ENCODE results near the gene FAM20A. TPM values are rescaled to one million over a fixed set of nuclear protein-coding genes. Genes with fewer than 3 reads are reported as not detected.
"Not testable (repeated sequence)": the region's sequence is repeated elsewhere in the genome, so short reads cannot be mapped to it uniquely, and the experiment has no call there.

Gene FAM20A
- total RNA-seq, 1 experiment from 2014 or later = 0.11 TPM

DNA sequence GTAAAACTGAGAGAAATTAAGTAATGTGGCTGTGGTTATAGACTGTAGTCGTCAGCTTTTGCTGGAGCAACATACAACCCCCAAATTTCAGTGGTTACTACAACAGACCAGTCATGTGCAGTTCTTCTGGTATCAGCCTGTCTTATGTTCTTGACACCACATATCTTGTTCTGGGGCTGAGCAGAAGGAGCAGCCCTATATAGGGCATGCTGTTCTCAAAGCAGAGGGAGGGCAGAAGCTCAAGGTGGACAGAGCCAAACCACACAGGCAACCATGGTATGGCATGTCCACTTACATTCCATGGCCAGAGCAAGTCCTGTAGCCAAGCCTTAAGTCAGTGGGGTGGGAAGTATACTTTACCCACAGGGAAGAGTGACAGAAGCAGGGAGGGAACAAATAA is 81.3 kb downstream of the FAM20A start:
- Histone ChIP-seq H3K79me2 (ENCODE audit: low read length) (peaks cover 66% of the 10 kb centered on the region), H3K36me3 (ENCODE audit: low read depth, low read length) (peaks cover 75% of the 10 kb centered on the region), H3F3A (ENCODE audit: low read length, unreplicated experiment) (no peaks in the 10 kb centered on the region), H4K20me1 (ENCODE audit: low read length) (peaks cover 17% of the 10 kb centered on the region), H3K4me1 (ENCODE audit: insufficient read depth, low read length) (peaks cover 18% of the 10 kb centered on the region), H3K27me3 (ENCODE audit: low read length) (no peaks in the 10 kb centered on the region), H2AFZ (ENCODE audit: low read length) (no peak overlapping the region), H3K4me3 (ENCODE audit: low read length) (no peak overlapping the region), H3K9ac (ENCODE audit: low read length) (no peak overlapping the region), H3K9me2 (replicated peaks; ENCODE audit: low read length) (no peaks in the 10 kb centered on the region), H3K9me3 (ENCODE audit: low read length) (no peaks in the 10 kb centered on the region), H3K27ac (ENCODE audit: low read length) (no peak overlapping the region), H3K4me2 (ENCODE audit: low read length) (no peak overlapping the region)
- BruUV-seq (replicated peaks) = no TSS peak
- ATAC-seq (no peak), DNase-seq (no peak)
- intact Hi-C loops (cut with micrococcal nuclease) = no loop called here
- ChIA-PET CTCF (no interaction called here), POLR2A (ENCODE audit: unreplicated experiment) (no interaction called here)
- TF ChIP-seq, protein P1, sequence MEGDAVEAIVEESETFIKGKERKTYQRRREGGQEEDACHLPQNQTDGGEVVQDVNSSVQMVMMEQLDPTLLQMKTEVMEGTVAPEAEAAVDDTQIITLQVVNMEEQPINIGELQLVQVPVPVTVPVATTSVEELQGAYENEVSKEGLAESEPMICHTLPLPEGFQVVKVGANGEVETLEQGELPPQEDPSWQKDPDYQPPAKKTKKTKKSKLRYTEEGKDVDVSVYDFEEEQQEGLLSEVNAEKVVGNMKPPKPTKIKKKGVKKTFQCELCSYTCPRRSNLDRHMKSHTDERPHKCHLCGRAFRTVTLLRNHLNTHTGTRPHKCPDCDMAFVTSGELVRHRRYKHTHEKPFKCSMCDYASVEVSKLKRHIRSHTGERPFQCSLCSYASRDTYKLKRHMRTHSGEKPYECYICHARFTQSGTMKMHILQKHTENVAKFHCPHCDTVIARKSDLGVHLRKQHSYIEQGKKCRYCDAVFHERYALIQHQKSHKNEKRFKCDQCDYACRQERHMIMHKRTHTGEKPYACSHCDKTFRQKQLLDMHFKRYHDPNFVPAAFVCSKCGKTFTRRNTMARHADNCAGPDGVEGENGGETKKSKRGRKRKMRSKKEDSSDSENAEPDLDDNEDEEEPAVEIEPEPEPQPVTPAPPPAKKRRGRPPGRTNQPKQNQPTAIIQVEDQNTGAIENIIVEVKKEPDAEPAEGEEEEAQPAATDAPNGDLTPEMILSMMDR (conservative IDR thresholded peaks at IDR 0.05; ENCODE audit: low read depth, low read length) = no peak
- TF ChIP-seq EZH2phosphoT487 (IDR thresholded peaks at IDR 0.05; ENCODE audit: borderline replicate concordance, low read length) (no peak), EZH2 (IDR thresholded peaks at IDR 0.05; ENCODE audit: low read length, unreplicated experiment) (no peak)

DNA sequence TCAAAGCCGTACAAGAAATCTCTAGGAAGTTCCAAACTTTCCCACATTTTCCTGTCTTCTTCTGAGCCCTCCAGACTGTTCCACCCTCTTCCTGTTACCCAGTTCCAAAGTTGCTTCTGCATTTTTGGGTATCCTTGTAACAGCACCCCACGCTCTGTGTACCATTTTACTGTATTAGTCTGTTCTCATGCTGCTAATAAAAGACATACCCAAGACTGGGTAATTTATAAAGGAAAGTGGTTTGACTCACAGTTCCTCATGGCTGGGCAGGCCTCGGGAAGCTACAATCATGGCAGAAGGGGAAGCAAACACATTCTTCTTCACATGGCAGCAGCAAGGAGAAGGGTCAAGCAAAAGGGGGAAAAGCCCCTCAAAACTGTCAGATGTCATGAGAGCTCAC is 82.1 kb downstream of the FAM20A start:
- ATAC-seq; H3K9me3 ChIP-seq (ENCODE audit: low read length); H3K4me2 ChIP-seq (ENCODE audit: low read length); H3K27ac ChIP-seq (ENCODE audit: low read length); H3K27me3 ChIP-seq (ENCODE audit: low read length); BruUV-seq (replicated peaks); POLR2A ChIA-PET (ENCODE audit: unreplicated experiment); intact Hi-C loops (cut with micrococcal nuclease); H3K9ac ChIP-seq (ENCODE audit: low read length); H3F3A ChIP-seq (ENCODE audit: low read length, unreplicated experiment); H3K4me3 ChIP-seq (ENCODE audit: low read length); H3K9me2 ChIP-seq (replicated peaks; ENCODE audit: low read length); DNase-seq; H2AFZ ChIP-seq (ENCODE audit: low read length): not testable (repeated sequence)
- Histone ChIP-seq H4K20me1 (ENCODE audit: low read length) (peaks cover 25% of the 10 kb centered on the region), H3K36me3 (ENCODE audit: low read depth, low read length) (peaks cover 67% of the 10 kb centered on the region), H3K79me2 (ENCODE audit: low read length) (peaks cover 74% of the 10 kb centered on the region), H3K4me1 (ENCODE audit: insufficient read depth, low read length) (peaks cover 27% of the 10 kb centered on the region)
- CTCF ChIA-PET = interaction anchor here (0.6 kb wide), 1 partner anchor 649 kb away, joined by 5 read pairs; no protein-coding TSS in a partner anchor

- no peak overlapping the region for H3K9ac ChIP-seq (ENCODE audit: low read length)
- DNase-seq (no peak), ATAC-seq (no peak)
- H3K9me3 ChIP-seq (ENCODE audit: low read length) = no peaks in the 10 kb centered on the region
- H4K20me1 ChIP-seq (ENCODE audit: low read length) = peaks cover 33% of the 10 kb centered on the region
- no peak overlapping the region for H2AFZ ChIP-seq (ENCODE audit: low read length)
- peaks cover 59% of the 10 kb centered on the region for H3K36me3 ChIP-seq (ENCODE audit: low read depth, low read length)
- ChIA-PET POLR2A (ENCODE audit: unreplicated experiment) (no interaction called here), CTCF (no interaction called here)
- no peak overlapping the region for H3K27ac ChIP-seq (ENCODE audit: low read length)
- no peaks in the 10 kb centered on the region for H3K27me3 ChIP-seq (ENCODE audit: low read length)
- peaks cover 82% of the 10 kb centered on the region for H3K79me2 ChIP-seq (ENCODE audit: low read length)
- H3K4me2 ChIP-seq (ENCODE audit: low read length) = no peak overlapping the region
- H3K9me2 ChIP-seq (replicated peaks; ENCODE audit: low read length) = no peaks in the 10 kb centered on the region
- H3K4me1 ChIP-seq (ENCODE audit: insufficient read depth, low read length) = peaks cover 29% of the 10 kb centered on the region
- intact Hi-C loops (cut with micrococcal nuclease) = no loop called here
- TF ChIP-seq EZH2phosphoT487 (IDR thresholded peaks at IDR 0.05; ENCODE audit: borderline replicate concordance, low read length) (no peak), EZH2 (IDR thresholded peaks at IDR 0.05; ENCODE audit: low read length, unreplicated experiment) (no peak)
- TF ChIP-seq, protein P1 (conservative IDR thresholded peaks at IDR 0.05; ENCODE audit: low read depth, low read length) = no peak
- BruUV-seq (replicated peaks) = no TSS peak
- no peak overlapping the region for H3K4me3 ChIP-seq (ENCODE audit: low read length)
- H3F3A ChIP-seq (ENCODE audit: low read length, unreplicated experiment) = no peaks in the 10 kb centered on the region
These were observed 82.9 kb downstream of the FAM20A start for GRCh38 chr17:68518063-68518815.

- H3K36me3 ChIP-seq (ENCODE audit: low read depth, low read length) = peaks cover 52% of the 10 kb centered on the region
- H3K4me3 ChIP-seq (ENCODE audit: low read length); H3K9me2 ChIP-seq (replicated peaks; ENCODE audit: low read length); H3K27me3 ChIP-seq (ENCODE audit: low read length); DNase-seq; H2AFZ ChIP-seq (ENCODE audit: low read length); H3K27ac ChIP-seq (ENCODE audit: low read length); intact Hi-C loops (cut with micrococcal nuclease); H3K9me3 ChIP-seq (ENCODE audit: low read length); H3F3A ChIP-seq (ENCODE audit: low read length, unreplicated experiment); CTCF ChIA-PET; ATAC-seq; H3K4me2 ChIP-seq (ENCODE audit: low read length); BruUV-seq (replicated peaks); H3K9ac ChIP-seq (ENCODE audit: low read length): not testable (repeated sequence)
- peaks cover 29% of the 10 kb centered on the region for H3K4me1 ChIP-seq (ENCODE audit: insufficient read depth, low read length)
- POLR2A ChIA-PET (ENCODE audit: unreplicated experiment) = interaction anchor here (0.9 kb wide), 1 partner anchor 340 kb away, joined by 4 read pairs; no protein-coding TSS in a partner anchor
- H4K20me1 ChIP-seq (ENCODE audit: low read length) = peaks cover 37% of the 10 kb centered on the region
- H3K79me2 ChIP-seq (ENCODE audit: low read length) = peaks cover 89% of the 10 kb centered on the region
These were observed 83.6 kb downstream of the FAM20A start for GRCh38 chr17:68517605-68518004.
